NCI-H2227 (cell line): ENCODE results near the gene NALCN.
A peak's percentile ranks its signal among the peaks of the same experiment; 100 is the strongest.

Experiments
- DNase-seq: peaks from one replicate; lab custom pipeline; 2025; ENCODE audit not compliant: unreplicated experiment; lab: John Stamatoyannopoulos, UW

NALCN gene

DNA sequence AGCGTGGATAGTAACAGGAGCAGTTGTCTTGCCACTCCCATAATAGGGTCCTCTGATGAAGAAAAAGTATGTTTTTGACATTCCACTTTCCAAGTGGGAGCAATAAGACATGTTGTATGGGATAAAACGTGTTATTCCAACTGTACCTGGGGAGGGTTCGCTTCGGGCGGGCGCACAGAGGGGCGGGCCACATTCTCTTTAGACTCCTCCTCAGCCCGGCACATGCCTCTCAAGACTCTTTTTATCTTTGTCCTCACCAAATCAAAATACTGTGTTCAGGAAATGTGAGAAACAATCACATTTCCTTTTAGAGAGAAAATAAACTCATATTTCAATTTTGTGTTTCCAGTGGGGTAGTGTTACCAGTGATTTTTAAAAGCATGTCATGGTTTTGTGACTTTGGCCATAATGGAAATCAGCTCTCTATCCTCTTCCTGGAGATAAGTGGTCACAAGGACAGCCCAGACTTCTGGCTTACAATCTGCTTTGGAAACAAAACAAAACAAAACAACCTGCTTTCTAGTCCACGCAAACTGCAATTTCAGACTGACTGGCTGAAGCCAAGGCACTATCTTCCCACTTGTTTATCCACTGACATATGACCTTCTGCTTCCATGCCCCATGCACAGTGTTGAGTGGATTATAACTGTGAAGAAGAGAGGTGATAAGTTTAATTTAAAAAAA, 276.1 kb downstream of the NALCN start:
- peak; percentile 3 for DNase-seq

GRCh38 chr13:101139081-101139480, 277.2 kb downstream of the NALCN start:
- peak; percentile 60 for DNase-seq

DNA sequence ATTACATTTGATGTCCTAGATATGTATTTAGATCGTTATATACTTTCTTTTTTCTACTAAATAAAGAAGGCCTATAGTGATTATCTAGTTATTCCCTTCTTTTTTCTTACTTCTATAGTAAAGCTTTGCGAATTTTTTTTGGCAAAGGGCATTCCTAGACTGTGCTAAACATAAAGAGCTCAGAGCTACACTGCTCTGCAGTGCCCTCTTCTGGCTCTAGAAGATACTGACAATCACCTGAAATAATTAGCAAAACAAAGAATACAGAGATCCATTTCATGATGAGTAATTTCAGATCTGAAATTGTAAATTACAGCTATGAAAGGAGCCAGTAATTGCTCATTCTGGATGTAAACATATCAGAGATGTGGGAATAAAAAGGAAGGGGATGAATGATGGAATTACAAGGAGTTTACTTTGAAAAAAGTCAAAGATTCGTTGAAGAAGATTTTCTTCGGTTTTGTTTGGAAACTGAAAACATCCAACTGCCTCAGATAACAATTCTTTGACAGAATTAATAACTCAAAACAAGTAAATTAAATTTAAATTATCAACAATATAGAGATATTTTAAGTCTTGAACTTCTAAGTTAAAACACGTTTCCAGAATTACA, 288.5 kb downstream of the NALCN start:
- DNase-seq = peak; percentile 53

DNA sequence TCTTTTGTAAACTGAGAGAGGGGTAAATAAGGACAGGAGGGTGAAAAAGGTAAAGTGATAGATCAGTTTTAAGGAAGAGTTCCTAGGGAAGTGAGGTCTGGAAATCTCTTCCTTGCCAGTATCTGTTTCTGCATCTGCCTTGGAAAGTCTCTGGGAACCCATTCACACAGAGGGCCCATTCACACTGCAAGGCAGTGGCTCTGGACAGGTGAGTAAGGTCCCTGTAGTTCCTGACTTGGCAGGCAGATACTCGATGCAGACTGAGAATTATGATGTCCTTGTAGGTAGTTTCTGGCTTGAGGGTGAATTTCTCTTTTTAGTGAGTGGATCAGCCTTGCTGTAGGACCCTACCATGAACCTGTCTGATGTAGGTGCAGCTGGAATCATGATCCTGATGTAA, 293.3 kb downstream of the NALCN start:
- no peak for DNase-seq

DNA sequence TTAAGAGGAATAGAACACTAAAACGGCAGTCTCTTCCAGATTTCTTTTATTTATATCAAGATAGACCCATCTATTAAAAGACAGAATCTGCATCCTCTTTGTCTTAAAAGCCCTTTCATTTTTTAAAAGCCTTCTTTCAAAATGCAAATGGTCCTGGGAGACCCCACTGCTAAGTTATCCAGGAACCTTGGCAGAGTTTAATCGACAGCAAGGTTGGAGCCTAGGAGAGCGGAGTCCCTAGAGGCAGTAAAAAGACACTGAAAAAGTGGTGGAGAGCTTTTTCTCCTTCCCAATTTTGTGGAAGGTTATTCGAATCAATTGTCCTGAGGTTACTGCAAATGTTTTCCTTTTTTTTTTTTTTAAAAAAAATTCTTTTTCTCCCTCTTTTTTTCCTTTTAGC, 294.7 kb downstream of the NALCN start:
- no peak for DNase-seq

GRCh38 chr13:101120007-101120406, 296.3 kb downstream of the NALCN start:
- no peak for DNase-seq

DNA sequence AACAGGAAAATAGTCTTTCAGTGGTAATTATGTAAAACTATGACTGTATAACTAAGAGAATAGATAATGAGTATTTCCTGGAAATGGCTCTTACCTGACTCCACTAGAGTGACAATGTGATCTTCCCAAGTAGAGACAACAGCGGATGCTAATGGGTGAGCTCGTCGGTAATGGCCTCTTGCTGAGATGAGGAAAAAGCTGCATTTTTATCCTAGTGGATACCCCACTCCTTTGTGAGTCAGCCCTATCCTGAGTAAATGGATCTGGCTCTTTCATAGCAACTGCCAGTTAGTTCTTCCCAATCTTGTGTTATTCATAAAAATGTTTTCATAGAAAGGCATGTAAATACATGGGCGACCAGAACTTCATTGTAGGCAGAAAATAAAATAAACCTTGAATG, 299.5 kb downstream of the NALCN start:
- no peak for DNase-seq

DNA sequence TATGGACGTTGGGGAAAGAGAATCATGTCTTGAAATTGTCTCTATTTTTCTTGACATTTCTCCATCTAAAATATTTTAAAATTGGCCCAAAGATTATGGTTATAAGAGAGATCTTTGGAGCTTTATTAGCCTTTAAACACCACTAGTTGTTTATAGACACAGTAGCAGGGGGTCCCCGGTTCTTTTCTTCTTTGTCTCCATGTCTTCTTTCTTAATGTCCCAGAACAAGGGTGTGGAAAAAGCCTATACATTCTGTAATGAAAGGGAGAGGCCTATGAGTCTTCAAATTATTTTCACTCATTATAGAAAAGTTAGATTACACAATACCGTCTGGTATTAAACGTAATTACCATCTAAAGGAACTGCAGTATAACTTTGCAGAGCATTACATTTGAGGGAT, 300.0 kb downstream of the NALCN start:
- no peak for DNase-seq

DNA sequence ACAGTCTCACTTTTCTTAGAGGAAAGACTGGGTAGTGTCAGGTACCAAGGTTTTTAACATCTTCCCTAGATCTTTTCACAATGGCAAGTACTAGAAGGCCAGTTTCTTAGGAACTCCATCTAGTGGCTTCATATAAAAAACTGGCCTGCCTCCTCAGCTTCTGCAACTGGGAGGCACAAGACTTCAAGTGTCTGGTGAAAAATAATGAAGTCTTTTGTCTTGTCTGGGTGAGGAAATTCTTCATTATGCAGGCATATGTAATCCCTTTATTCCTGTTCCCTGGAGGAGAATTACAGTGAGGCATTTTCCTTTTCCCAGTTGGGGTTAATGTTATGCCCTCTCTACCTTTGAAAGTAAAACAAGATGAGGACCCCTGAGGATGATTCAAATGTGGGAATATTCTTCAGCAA, 300.5 kb downstream of the NALCN start:
- peak; percentile 17 for DNase-seq

GRCh38 chr13:101111894-101112293, 304.4 kb downstream of the NALCN start:
- no peak for DNase-seq

GRCh38 chr13:101109005-101109404, 307.3 kb downstream of the NALCN start:
- DNase-seq = no peak

GRCh38 chr13:101098873-101099272, 317.4 kb downstream of the NALCN start:
- peak; percentile 23 for DNase-seq

- DNase-seq = no peak
These were observed 323.3 kb downstream of the NALCN start for GRCh38 chr13:101092985-101093384.

DNA sequence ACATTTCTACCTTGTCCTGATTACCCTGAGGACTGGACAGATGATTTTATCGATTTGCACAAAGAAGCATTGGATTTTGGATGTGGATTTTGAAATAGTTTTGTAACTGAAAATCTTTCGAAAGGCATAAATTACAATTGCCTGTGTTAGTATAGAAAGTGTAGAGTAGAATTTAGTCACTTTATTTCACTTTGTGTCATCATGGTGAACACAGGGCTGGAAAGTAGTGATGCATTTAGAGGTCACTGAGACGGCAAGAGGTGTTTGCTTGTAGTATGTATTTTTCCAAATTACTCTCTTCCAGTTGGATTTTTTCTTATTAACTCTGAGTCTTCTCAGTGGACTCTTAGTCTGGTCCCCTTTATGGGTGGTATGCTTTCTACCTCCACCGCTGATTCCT, 326.0 kb downstream of the NALCN start:
- DNase-seq = no peak

- no peak for DNase-seq
These were observed 330.8 kb downstream of the NALCN start for GRCh38 chr13:101085551-101085950.

- DNase-seq = no peak
These were observed 333.9 kb downstream of the NALCN start for GRCh38 chr13:101082441-101082840.

DNA sequence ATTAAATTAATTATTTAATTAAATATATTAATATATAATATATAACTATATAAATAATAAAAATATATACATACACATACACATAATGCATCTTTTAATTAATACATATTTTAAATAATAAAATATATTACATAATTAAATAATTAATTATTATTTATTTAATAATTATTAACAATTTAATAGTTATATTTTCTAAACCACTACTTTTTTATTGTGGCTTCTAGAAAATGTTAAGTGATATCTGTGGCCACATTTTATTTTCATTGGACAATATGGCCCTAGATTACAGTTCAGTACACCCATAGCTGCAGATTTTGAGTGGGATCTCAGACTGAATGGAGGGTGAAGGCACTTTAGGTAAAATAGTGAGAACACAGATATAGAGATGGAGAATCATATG, 335.7 kb downstream of the NALCN start:
- no peak for DNase-seq

DNA sequence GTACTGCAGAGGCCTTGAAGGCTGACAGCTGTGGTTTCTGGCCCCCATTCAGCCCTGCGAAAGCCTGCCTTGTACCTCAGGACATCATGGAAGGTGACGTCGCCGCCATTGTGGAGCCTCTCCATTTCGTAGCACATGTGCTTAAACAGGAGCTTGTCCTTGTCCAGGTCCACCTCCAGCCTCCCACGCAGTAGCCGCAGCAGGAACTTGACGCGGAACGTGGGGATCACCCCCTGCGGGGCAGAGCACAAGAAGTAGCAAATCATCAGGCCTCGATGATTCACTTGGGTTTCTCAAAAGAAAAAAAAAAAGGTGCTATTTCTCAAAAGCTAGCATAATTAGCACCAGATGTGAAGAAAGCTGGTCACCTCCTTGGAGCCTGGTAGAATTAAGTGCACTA, 351.0 kb downstream of the NALCN start:
- no peak for DNase-seq

GRCh38 chr13:101059793-101060192, 356.5 kb downstream of the NALCN start:
- peak; percentile 13 for DNase-seq

- DNase-seq = peak; percentile 45
These were observed 357.5 kb downstream of the NALCN start for GRCh38 chr13:101058841-101059240.

GRCh38 chr13:101053301-101054093, 362.8 kb downstream of the NALCN start:
- DNase-seq = no peak

- no peak for DNase-seq
These were observed 367.0 kb downstream of the NALCN start for GRCh38 chr13:101049166-101049850.
